Measurements from ENCODE around the gene COL1A1.

COL1A1 gene

DNA sequence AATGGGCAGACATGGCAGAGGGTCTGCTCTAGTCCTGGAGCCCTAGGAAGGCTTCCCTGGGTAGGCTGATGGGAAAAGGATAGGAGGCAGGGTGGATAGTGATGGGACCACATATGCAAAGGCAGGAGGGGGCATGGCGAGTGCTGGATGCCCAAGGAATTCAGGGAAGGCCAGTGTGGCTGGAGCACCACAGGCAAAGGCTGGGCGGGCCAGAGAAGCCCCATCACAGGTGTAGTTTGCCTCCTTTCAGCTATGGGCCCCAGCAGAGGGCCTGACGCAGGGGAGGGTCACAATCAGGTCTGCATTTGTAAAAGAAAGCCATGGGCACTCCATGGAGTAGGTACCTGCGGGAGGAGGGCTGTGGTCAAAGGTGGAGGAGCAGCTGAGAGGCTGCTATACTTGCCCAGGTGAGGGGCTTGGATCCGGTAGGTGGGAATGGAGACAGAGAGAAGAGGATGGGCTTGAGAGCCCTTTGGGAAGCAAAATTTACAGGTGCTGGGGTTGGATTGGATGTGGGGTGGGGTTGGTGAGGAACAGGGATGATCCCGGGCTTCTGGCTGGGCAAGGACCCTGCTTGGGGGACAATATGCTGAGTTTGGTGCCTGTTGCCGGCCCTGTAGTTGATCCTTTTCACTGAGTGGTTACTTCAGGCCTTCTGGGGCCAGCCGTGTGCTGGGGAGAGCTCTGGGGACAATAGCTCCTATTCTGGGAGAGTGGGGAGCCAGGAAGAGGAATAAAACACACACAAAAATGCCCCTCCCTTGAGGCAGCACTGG, 6.5 kb upstream of the COL1A1 start:
- TF ChIP-seq, protein P1, sequence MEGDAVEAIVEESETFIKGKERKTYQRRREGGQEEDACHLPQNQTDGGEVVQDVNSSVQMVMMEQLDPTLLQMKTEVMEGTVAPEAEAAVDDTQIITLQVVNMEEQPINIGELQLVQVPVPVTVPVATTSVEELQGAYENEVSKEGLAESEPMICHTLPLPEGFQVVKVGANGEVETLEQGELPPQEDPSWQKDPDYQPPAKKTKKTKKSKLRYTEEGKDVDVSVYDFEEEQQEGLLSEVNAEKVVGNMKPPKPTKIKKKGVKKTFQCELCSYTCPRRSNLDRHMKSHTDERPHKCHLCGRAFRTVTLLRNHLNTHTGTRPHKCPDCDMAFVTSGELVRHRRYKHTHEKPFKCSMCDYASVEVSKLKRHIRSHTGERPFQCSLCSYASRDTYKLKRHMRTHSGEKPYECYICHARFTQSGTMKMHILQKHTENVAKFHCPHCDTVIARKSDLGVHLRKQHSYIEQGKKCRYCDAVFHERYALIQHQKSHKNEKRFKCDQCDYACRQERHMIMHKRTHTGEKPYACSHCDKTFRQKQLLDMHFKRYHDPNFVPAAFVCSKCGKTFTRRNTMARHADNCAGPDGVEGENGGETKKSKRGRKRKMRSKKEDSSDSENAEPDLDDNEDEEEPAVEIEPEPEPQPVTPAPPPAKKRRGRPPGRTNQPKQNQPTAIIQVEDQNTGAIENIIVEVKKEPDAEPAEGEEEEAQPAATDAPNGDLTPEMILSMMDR (IDR thresholded peaks at IDR 0.05) = no peak

- TF ChIP-seq, protein P1 (IDR thresholded peaks at IDR 0.05) = no peak
These were observed 5.9 kb upstream of the COL1A1 start for GRCh38 chr17:50207315-50207714.

GRCh38 chr17:50206604-50207293, 5.3 kb upstream of the COL1A1 start:
- TF ChIP-seq, protein P1 (IDR thresholded peaks at IDR 0.05) = no peak

GRCh38 chr17:50205963-50206505, 4.6 kb upstream of the COL1A1 start:
- TF ChIP-seq, protein P1 (IDR thresholded peaks at IDR 0.05) = no peak

GRCh38 chr17:50205111-50205962, 3.9 kb upstream of the COL1A1 start:
- TF ChIP-seq, protein P1 (IDR thresholded peaks at IDR 0.05) = no peak

- TF ChIP-seq, protein P1 (IDR thresholded peaks at IDR 0.05) = no peak
These were observed 3.0 kb upstream of the COL1A1 start for GRCh38 chr17:50204431-50204830.
